OCI-LY1 (cell line): ENCODE data around the gene SYNGR4.
A peak's percentile ranks its signal among the peaks of the same experiment; 100 is the strongest.
"Not testable (repeated sequence)": the region's sequence is repeated elsewhere in the genome, so short reads cannot be mapped to it uniquely, and the experiment has no call there.

Experiments used
- H2AFZ ChIP-seq: fragments of 200-600 bp; sonication (generic), shearing (Covaris generic); 2 replicates; pipeline ENCODE4 v1.6.0; 2014; ENCODE audit warnings: antibody characterized with exemption, mild to moderate bottlenecking, low read length
- H3F3A ChIP-seq: fragments of 200-600 bp; sonication (generic), shearing (Covaris generic); 2 replicates; pipeline ENCODE4 v1.6.0; 2014; ENCODE audit warnings: mild to moderate bottlenecking, antibody characterized with exemption, low read length, moderate library complexity; ENCODE audit not compliant: insufficient read depth
- H3K27ac ChIP-seq: fragments of 200-600 bp; sonication (generic); 2 replicates; pipeline ENCODE4 v1.5.1; 2014; ENCODE audit warnings: low read length, mixed run types, mild to moderate bottlenecking, low read depth; ENCODE audit not compliant: poor library complexity, severe bottlenecking
- H3K27me3 ChIP-seq: fragments of 200-600 bp; sonication (generic); 2 replicates; pipeline ENCODE4 v1.6.0; 2014; ENCODE audit warnings: antibody characterized with exemption, mild to moderate bottlenecking, low read length, moderate library complexity; ENCODE audit not compliant: insufficient read depth
- H3K36me3 ChIP-seq: fragments of 200-600 bp; sonication (generic); 2 replicates; pipeline ENCODE4 v1.6.1; 2014; ENCODE audit warnings: mild to moderate bottlenecking, antibody characterized with exemption, low read length, moderate library complexity, mixed read lengths; ENCODE audit not compliant: insufficient read depth
- H3K4me1 ChIP-seq: fragments of 200-600 bp; sonication (generic); 2 replicates; pipeline ENCODE4 v1.5.1; 2014; ENCODE audit warnings: mild to moderate bottlenecking, low read length, moderate library complexity; ENCODE audit not compliant: insufficient read depth, severe bottlenecking
- H3K4me2 ChIP-seq: fragments of 200-600 bp; sonication (generic), shearing (Covaris generic); 2 replicates; pipeline ENCODE4 v1.6.1; 2014; ENCODE audit warnings: low read length
- H3K4me3 ChIP-seq: fragments of 200-600 bp; sonication (generic); 2 replicates; pipeline ENCODE4 v1.5.1; 2014; ENCODE audit warnings: low read length, low read depth, mild to moderate bottlenecking, mixed read lengths; ENCODE audit not compliant: poor library complexity, severe bottlenecking
- H3K79me2 ChIP-seq: fragments of 200-600 bp; shearing (Covaris generic); 2 replicates; pipeline ENCODE4 v1.6.1; 2016; ENCODE audit warnings: mixed run types, low read length, mixed read lengths; ENCODE audit not compliant: insufficient read depth
- H3K9ac ChIP-seq: fragments of 200-600 bp; sonication (generic), shearing (Covaris generic); 2 replicates; pipeline ENCODE4 v1.6.1; 2014; ENCODE audit warnings: mild to moderate bottlenecking, low read length, mixed read lengths
- H3K9me2 ChIP-seq: fragments of 200-600 bp; sonication (generic), shearing (Covaris generic); 2 replicates; pipeline ENCODE4 v1.6.1; 2014; ENCODE audit warnings: low read depth, mild to moderate bottlenecking, low read length, mixed read lengths
- H3K9me3 ChIP-seq: fragments of 200-600 bp; shearing (Covaris generic); 2 replicates; pipeline ENCODE4 v1.6.1; 2014; ENCODE audit warnings: low read length, mixed read lengths
- H4K20me1 ChIP-seq: fragments of 200-600 bp; sonication (generic), shearing (Covaris generic); 2 replicates; pipeline ENCODE4 v1.6.0; 2016; ENCODE audit warnings: mild to moderate bottlenecking, low read length; ENCODE audit not compliant: insufficient read depth
- EZH2 ChIP-seq: fragments of 200-600 bp; sonication (generic), shearing (Covaris generic); IDR thresholded peaks from 2 replicates; pipeline ENCODE4 v1.8.0; 2017; ENCODE audit warnings: borderline replicate concordance, mixed run types, mild to moderate bottlenecking, antibody characterized with exemption, low read length, moderate library complexity, mixed read lengths
- TF ChIP-seq, protein P1 (sequence below): fragments of 200-600 bp; sonication (generic), shearing (Covaris generic); IDR thresholded peaks from 2 replicates; pipeline ENCODE4 v1.5.1; 2017; ENCODE audit warnings: mild to moderate bottlenecking, antibody characterized with exemption, low read length, moderate library complexity, mixed read lengths

Gene SYNGR4, protein sequence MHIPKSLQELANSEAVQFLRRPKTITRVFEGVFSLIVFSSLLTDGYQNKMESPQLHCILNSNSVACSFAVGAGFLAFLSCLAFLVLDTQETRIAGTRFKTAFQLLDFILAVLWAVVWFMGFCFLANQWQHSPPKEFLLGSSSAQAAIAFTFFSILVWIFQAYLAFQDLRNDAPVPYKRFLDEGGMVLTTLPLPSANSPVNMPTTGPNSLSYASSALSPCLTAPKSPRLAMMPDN

DNA sequence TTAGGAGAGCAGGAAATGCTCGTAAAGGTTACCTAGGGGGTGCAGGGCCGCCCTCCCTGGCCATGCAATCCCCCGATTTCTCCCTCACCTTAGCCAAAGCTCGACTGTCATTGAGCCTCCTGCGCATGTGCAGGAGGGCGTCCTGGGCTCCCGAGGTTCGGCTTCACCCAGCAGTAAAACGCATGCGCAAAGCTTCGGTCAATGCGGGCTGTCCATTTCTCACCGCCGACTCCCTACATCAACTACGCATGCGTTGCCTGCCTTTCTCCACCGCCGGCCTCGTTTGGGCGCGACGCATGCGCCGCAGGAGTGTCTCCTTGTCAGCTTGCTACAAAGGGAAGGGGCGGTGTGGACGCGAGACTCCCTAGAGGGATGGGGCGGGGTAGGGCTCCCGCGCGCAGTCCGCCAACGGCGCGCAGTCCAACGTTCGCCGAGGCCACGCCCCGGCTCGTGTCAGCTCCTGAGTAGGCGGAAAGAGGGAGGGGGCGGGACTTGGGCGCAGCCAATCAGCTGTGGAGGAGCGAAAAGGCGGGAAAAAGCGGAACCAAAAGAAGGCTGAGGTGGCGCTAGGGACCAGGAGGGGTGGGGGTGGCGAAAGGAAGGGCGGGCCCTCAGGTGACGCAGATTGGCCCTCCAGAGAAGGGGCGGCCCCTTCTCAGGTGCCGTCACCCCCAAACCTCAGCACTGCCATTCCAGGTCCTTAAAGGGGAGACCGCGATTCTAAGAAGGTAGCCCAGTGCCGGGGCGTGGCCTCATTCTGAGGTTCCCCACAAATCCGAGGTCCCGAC is at the start of gene SYNGR4, which contains the start of gene TMEM143:
TSS of gene SYNGR4 (plus strand) at position 558 of the 788 bp plus-strand sequence. CDS start 1,476 bp downstream, outside the sequence.
TSS of gene TMEM143 (minus strand) at position 131 of the 788 bp plus-strand sequence. CDS start at position 111, 20 bp downstream.
- H3K27ac ChIP-seq, result peak within 1 kb of the TSS; percentile 78
- H3K9me2 ChIP-seq, result no peaks in the 10 kb centered on the region
- no peak within 1 kb of the TSS for H2AFZ ChIP-seq
- peak within 1 kb of the TSS; percentile 84 for H3K9ac ChIP-seq
- H3K9me3 ChIP-seq, result no peaks in the 10 kb centered on the region
- H3K27me3 ChIP-seq, result no peaks in the 10 kb centered on the region; the same call in 1 of the 2 replicates
- H3F3A ChIP-seq, result no peaks in the 10 kb centered on the region
- no peaks in the 10 kb centered on the region for H4K20me1 ChIP-seq
- H3K79me2 ChIP-seq, result no peaks in the 10 kb centered on the region
- TF ChIP-seq, protein P1, sequence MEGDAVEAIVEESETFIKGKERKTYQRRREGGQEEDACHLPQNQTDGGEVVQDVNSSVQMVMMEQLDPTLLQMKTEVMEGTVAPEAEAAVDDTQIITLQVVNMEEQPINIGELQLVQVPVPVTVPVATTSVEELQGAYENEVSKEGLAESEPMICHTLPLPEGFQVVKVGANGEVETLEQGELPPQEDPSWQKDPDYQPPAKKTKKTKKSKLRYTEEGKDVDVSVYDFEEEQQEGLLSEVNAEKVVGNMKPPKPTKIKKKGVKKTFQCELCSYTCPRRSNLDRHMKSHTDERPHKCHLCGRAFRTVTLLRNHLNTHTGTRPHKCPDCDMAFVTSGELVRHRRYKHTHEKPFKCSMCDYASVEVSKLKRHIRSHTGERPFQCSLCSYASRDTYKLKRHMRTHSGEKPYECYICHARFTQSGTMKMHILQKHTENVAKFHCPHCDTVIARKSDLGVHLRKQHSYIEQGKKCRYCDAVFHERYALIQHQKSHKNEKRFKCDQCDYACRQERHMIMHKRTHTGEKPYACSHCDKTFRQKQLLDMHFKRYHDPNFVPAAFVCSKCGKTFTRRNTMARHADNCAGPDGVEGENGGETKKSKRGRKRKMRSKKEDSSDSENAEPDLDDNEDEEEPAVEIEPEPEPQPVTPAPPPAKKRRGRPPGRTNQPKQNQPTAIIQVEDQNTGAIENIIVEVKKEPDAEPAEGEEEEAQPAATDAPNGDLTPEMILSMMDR, result no peak
- TF ChIP-seq EZH2, result no peak
- peak within 1 kb of the TSS; percentile 71 for H3K4me3 ChIP-seq
- peak within 1 kb of the TSS; percentile 98 for H3K4me2 ChIP-seq
- H3K36me3 ChIP-seq, result no peaks in the 10 kb centered on the region
- peaks cover 16% of the 10 kb centered on the region for H3K4me1 ChIP-seq

DNA sequence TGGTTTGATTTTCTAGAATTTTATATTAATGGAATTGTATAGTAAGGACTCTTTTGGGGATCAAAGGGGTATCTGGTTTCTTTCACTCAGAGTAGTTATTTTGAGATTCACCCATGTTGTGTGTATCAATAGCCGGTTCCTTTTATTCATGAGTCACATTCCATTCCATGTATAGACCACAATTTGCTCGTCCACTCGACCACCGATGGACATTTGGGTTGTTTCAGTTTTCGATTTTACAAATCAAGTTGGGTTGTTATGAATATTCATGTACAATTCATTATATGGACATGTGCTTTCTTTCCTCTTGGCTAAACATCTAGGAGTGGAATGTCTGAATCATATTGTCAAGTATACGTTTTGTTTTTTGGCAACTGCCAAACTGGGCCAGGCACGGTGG is 48.5 kb upstream of the SYNGR4 start:
- no peaks in the 10 kb centered on the region for H3K9me2 ChIP-seq
- H3K4me1 ChIP-seq, result peaks cover 7% of the 10 kb centered on the region
- no peak overlapping the region for H3K9ac ChIP-seq
- H3K79me2 ChIP-seq, result no peaks in the 10 kb centered on the region
- H3K27me3 ChIP-seq, result 0 out of 2 replicates have a peak, but pooled peaks cover 9% of the 10 kb centered on the region
- no peak overlapping the region for H2AFZ ChIP-seq
- H3K4me2 ChIP-seq, result no peak overlapping the region
- H3K36me3 ChIP-seq, result no peaks in the 10 kb centered on the region
- no peak overlapping the region for H3K27ac ChIP-seq
- H3K4me3 ChIP-seq, result no peak overlapping the region
- H3K9me3 ChIP-seq, result no peaks in the 10 kb centered on the region
- no peaks in the 10 kb centered on the region for H4K20me1 ChIP-seq
- TF ChIP-seq, protein P1, result no peak
- TF ChIP-seq EZH2, result no peak
- H3F3A ChIP-seq, result no peaks in the 10 kb centered on the region

DNA sequence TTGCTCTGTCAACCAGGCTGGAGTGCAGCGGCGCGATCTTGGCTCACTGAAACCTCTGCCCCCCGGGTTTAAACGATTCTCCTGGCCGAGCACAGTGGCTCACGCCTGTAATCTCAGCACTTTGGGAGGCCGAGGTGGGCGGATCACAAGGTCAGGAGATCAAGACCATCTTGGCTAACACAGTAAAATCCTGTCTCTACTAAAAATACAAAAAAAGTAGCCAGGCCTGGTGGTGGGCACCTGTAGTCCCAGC is 46.5 kb upstream of the SYNGR4 start:
- H3K9me3 ChIP-seq, H3K4me2 ChIP-seq, H3K27ac ChIP-seq, H3K9me2 ChIP-seq, H4K20me1 ChIP-seq, H3K4me3 ChIP-seq, H3K27me3 ChIP-seq, H3K9ac ChIP-seq, H3K79me2 ChIP-seq, H3K36me3 ChIP-seq, H3F3A ChIP-seq, H2AFZ ChIP-seq: not testable (repeated sequence)
- H3K4me1 ChIP-seq, result peaks cover 23% of the 10 kb centered on the region
